OCI-LY7 (cell line): ENCODE measurements around the gene SND1.

Experiments
- EZH2phosphoT487 ChIP-seq: fragments of 200-600 bp; sonication (generic); IDR thresholded peaks from 2 replicates; pipeline ENCODE4 v1.6.1; 2018; ENCODE audit warnings: low read depth, borderline replicate concordance, mild to moderate bottlenecking, mixed run types, antibody characterized with exemption, low read length, moderate library complexity, mixed read lengths
- TF ChIP-seq, protein P1 (sequence below): fragments of 200-600 bp; sonication (generic); conservative IDR thresholded peaks from 2 replicates; pipeline ENCODE4 v1.5.1; 2014; ENCODE audit warnings: mild to moderate bottlenecking, antibody characterized with exemption, low read length, moderate library complexity, mixed read lengths

DNA sequence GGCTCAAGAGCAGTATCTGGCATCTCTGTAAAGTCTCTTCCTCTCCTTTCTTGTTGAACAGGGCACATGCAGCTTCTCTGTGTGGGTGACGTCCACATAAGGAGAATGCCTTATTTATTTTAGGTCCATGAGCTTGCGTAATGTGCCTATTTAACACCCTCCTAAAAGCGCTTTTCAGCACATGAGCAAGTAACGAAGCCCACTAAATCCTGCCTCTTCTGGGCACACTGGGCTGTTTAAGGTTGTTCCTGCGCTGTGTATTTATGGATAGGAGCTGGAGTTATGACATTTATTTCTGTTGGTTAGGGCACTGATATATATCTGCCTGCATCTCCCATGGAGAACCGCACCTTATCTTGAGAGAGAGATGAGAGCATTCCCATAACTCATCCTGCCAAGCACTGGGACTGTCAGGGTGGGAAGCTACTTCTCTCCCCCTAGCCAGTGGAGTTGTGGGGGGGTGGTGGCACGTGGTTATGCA, 303.1 kb downstream of the SND1 start:
- TF ChIP-seq, protein P1, sequence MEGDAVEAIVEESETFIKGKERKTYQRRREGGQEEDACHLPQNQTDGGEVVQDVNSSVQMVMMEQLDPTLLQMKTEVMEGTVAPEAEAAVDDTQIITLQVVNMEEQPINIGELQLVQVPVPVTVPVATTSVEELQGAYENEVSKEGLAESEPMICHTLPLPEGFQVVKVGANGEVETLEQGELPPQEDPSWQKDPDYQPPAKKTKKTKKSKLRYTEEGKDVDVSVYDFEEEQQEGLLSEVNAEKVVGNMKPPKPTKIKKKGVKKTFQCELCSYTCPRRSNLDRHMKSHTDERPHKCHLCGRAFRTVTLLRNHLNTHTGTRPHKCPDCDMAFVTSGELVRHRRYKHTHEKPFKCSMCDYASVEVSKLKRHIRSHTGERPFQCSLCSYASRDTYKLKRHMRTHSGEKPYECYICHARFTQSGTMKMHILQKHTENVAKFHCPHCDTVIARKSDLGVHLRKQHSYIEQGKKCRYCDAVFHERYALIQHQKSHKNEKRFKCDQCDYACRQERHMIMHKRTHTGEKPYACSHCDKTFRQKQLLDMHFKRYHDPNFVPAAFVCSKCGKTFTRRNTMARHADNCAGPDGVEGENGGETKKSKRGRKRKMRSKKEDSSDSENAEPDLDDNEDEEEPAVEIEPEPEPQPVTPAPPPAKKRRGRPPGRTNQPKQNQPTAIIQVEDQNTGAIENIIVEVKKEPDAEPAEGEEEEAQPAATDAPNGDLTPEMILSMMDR: no peak
- no peak for TF ChIP-seq EZH2phosphoT487
